CD14-positive monocyte (primary cell): ENCODE results near the gene ANKRD60. TPM values are rescaled to one million over a fixed set of nuclear protein-coding genes. Genes with fewer than 3 reads are reported as not detected.

ENCODE experiments used
- DNase-seq, 3 donors: peaks; one replicate each; pipeline ENCODE4 v3.0.0-alpha.2; 2011 to 2022
- H2AFZ ChIP-seq: 2 replicates; pipeline ENCODE4 v1.6.0; 2012; ENCODE audit warnings: mild to moderate bottlenecking, low read depth, low read length, inconsistent platforms; ENCODE audit not compliant: insufficient read depth, poor library complexity, severe bottlenecking
- H3K27ac ChIP-seq, 2 donors: 1 replicate in 1 of 2; 2 replicates in 1 of 2; pipeline ENCODE4 v1.5.1; 2012 to 2013; ENCODE audit warnings: low read length in 2 of 2, control low read depth in 1 of 2, inconsistent platforms in 1 of 2, low read depth in 1 of 2, mild to moderate bottlenecking in 1 of 2
- H3K27me3 ChIP-seq, 2 donors: one replicate each; pipeline versions ENCODE4 v1.6.0 to v1.6.1; 2011 to 2013; ENCODE audit warnings: low read length in 2 of 2; ENCODE audit not compliant: control insufficient read depth in 2 of 2, insufficient read depth in 2 of 2
- H3K36me3 ChIP-seq, 2 donors: replicated peaks in 1 of 2; 1 replicate in 1 of 2; 2 replicates in 1 of 2; pipeline versions ENCODE4 v1.5.1 to v1.6.1; 2012 to 2013; ENCODE audit warnings: low read length in 2 of 2, control low read depth in 1 of 2, inconsistent platforms in 1 of 2, mild to moderate bottlenecking in 1 of 2; ENCODE audit not compliant: insufficient read depth in 2 of 2, control insufficient read depth in 1 of 2
- H3K4me1 ChIP-seq, 2 donors: 1 replicate in 1 of 2; 2 replicates in 1 of 2; pipeline versions ENCODE4 v1.5.1 to v1.6.1; 2012 to 2013; ENCODE audit warnings: low read length in 2 of 2, control low read depth in 1 of 2, inconsistent platforms in 1 of 2, mild to moderate bottlenecking in 1 of 2, moderate library complexity in 1 of 2; ENCODE audit not compliant: insufficient read depth in 2 of 2, control insufficient read depth in 1 of 2
- H3K4me2 ChIP-seq: replicated peaks from 2 replicates; pipeline ENCODE3; 2012; ENCODE audit warnings: low read length, moderate library complexity, mild to moderate bottlenecking; ENCODE audit not compliant: poor library complexity, severe bottlenecking; ENCODE audit errors: extremely low read depth
- H3K4me3 ChIP-seq, 3 experiments: fragments of 200-600 bp in 1 of 3; sonication (generic) in 1 of 3; replicated peaks in 1 of 3; 1 replicate in 2 of 3; 2 replicates in 1 of 3; pipeline ENCODE4 v1.5.1; 2011 to 2013; ENCODE audit warnings: low read length in 3 of 3, mild to moderate bottlenecking in 3 of 3, control low read depth in 2 of 3, low read depth in 2 of 3, inconsistent platforms in 1 of 3, moderate library complexity in 1 of 3
- H3K79me2 ChIP-seq: 2 replicates; pipeline ENCODE4 v1.6.0; 2012; ENCODE audit warnings: mild to moderate bottlenecking, control low read depth, inconsistent platforms, low read length, moderate library complexity; ENCODE audit not compliant: insufficient read depth
- H3K9ac ChIP-seq: 2 replicates; pipeline ENCODE4 v1.6.0; 2017; ENCODE audit warnings: low read length, mild to moderate bottlenecking; ENCODE audit not compliant: insufficient read depth, poor library complexity, severe bottlenecking
- H3K9me3 ChIP-seq, 2 donors: replicated peaks in 1 of 2; 1 replicate in 1 of 2; 2 replicates in 1 of 2; pipeline versions ENCODE4 v1.5.1 to v1.6.1; 2012 to 2013; ENCODE audit warnings: low read length in 2 of 2, control low read depth in 1 of 2; ENCODE audit not compliant: control insufficient read depth in 1 of 2, insufficient read depth in 1 of 2
- H4K20me1 ChIP-seq: 2 replicates; pipeline ENCODE4 v1.6.0; 2012; ENCODE audit warnings: mild to moderate bottlenecking, low read length, control low read depth, moderate library complexity; ENCODE audit not compliant: insufficient read depth
- H3K27ac Mint-ChIP-seq, 7 donors: one replicate each; pipeline ENCODE4 v1.8.0; 2020; ENCODE audit warnings: mild to moderate bottlenecking in 7 of 7, mixed read lengths in 7 of 7, moderate library complexity in 6 of 7, inconsistent platforms in 2 of 7
- H3K27me3 Mint-ChIP-seq, 3 donors: one replicate each; pipeline ENCODE4 v1.8.0; 2021 to 2022; ENCODE audit warnings: low read depth in 3 of 3, mild to moderate bottlenecking in 3 of 3, mixed read lengths in 3 of 3, moderate library complexity in 3 of 3, inconsistent platforms in 1 of 3
- H3K36me3 Mint-ChIP-seq, 2 donors: one replicate each; pipeline ENCODE4 v1.8.0; 2020; ENCODE audit warnings: mixed read lengths in 2 of 2, inconsistent platforms in 1 of 2, mild to moderate bottlenecking in 1 of 2
- H3K4me1 Mint-ChIP-seq: one replicate; pipeline ENCODE4 v1.8.0; 2020; ENCODE audit warnings: mild to moderate bottlenecking, mixed read lengths
- H3K4me3 Mint-ChIP-seq, 2 donors: one replicate each; pipeline ENCODE4 v1.8.0; 2020; ENCODE audit warnings: mild to moderate bottlenecking in 2 of 2, mixed read lengths in 2 of 2, moderate library complexity in 1 of 2
- H3K9me3 Mint-ChIP-seq, 7 donors: one replicate each; pipeline ENCODE4 v1.8.0; 2020 to 2022; ENCODE audit warnings: mixed read lengths in 7 of 7, mild to moderate bottlenecking in 6 of 7, moderate library complexity in 6 of 7, inconsistent platforms in 2 of 7
- WGBS: methylation state at CpG from one replicate; pipeline ENCODE4 v1.1.5; 2013; ENCODE audit warnings: missing lambda C conversion rate; ENCODE audit not compliant: insufficient coverage; 5-methylcytosine and 5-hydroxymethylcytosine counted together
- intact Hi-C, 2 donors: fragments of 100-400 bp; cut with micrococcal nuclease; formaldehyde crosslinking; loops; one replicate each; pipeline versions ENCODE4 v1.15.0 to v1.15.1; 2023
- polyA plus RNA-seq, 3 donors: library from polyadenylated mRNA; depleted of rRNA in 1 of 3; unstranded in 2 of 3; stranded (reverse) in 1 of 3; fragments of 300-500 nt in 2 of 3; fragments of >200 nt in 1 of 3; fragmentation: Illumina TruSeq in 2 of 3; gene quantifications; 1 replicate in 2 of 3; 2 replicates in 1 of 3; pipeline ENCODE4 v1.2.3, GENCODE V29; 2012 to 2021
- TF ChIP-seq, protein P1 (sequence below): fragments of 200-600 bp; IDR thresholded peaks from one replicate; pipeline ENCODE4 v1.8.0; 2022; ENCODE audit warnings: antibody characterized with exemption, mild to moderate bottlenecking

The ANKRD60 gene
- polyA plus RNA-seq, 3 donors = not detected

DNA sequence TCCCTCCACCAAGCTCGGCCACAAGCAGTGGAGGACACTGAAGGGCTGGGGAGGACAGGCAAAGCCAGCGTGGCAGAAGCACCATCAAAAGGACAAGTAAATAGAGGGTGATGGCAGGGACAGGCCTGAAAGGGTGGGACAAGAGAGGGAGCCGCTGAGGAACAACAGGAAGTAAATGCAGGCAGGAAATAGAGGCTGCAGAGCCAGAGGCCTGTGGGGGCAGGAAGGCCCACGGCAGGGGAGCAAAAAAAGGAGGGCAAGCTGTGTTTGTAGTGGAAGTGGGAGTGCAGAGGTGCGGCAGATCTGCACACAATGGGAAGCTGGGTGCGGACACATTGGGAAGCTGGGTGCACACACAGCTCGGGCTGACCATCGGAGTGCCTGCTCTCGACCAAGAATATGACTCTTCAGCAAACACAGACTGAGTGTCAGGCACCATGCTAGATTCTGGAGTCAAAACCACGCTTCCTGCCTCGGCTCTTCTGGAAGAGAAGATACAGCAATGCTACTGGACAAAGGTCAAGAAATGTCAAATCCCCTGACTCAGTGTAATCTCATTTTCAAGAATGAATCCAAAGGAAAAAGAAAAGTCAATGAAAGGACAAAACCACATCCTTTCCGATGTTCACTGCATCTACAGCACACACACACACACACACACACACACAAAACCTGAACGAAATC is 40.6 kb upstream of the ANKRD60 start:
- H3K9me3 Mint-ChIP-seq = no peaks in the 10 kb centered on the region
- no peaks in the 10 kb centered on the region for H3K79me2 ChIP-seq
- no peak overlapping the region for H3K4me3 Mint-ChIP-seq
- peak overlapping the region in 4 of 7 donors; percentile 28 to 61 (median 46) for H3K27ac Mint-ChIP-seq
- H3K4me1 Mint-ChIP-seq = peaks cover 6% of the 10 kb centered on the region
- no peak for DNase-seq
- 72% methylated on average over 11 of the region's 13 CpGs for WGBS
- peaks cover 0 to 3% (median 0%) of the 10 kb centered on the region in 3 donors for H3K27me3 Mint-ChIP-seq
- no peak overlapping the region for H3K4me3 ChIP-seq
- TF ChIP-seq, protein P1, sequence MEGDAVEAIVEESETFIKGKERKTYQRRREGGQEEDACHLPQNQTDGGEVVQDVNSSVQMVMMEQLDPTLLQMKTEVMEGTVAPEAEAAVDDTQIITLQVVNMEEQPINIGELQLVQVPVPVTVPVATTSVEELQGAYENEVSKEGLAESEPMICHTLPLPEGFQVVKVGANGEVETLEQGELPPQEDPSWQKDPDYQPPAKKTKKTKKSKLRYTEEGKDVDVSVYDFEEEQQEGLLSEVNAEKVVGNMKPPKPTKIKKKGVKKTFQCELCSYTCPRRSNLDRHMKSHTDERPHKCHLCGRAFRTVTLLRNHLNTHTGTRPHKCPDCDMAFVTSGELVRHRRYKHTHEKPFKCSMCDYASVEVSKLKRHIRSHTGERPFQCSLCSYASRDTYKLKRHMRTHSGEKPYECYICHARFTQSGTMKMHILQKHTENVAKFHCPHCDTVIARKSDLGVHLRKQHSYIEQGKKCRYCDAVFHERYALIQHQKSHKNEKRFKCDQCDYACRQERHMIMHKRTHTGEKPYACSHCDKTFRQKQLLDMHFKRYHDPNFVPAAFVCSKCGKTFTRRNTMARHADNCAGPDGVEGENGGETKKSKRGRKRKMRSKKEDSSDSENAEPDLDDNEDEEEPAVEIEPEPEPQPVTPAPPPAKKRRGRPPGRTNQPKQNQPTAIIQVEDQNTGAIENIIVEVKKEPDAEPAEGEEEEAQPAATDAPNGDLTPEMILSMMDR = no peak
- no peak overlapping the region for H3K9ac ChIP-seq
- H3K27ac ChIP-seq = no peak overlapping the region
- H4K20me1 ChIP-seq = peaks cover 30% of the 10 kb centered on the region
- H3K4me2 ChIP-seq = no peak overlapping the region
- peaks cover 53 to 56% of the 10 kb centered on the region in 2 donors for H3K36me3 Mint-ChIP-seq
- H2AFZ ChIP-seq = no peak overlapping the region
- H3K27me3 ChIP-seq = no peaks in the 10 kb centered on the region
- intact Hi-C loops = no loop called here
- H3K9me3 ChIP-seq = no peaks in the 10 kb centered on the region
- H3K36me3 ChIP-seq = peaks cover 74 to 97% of the 10 kb centered on the region in 2 donors
- H3K4me1 ChIP-seq = no peaks in the 10 kb centered on the region

DNA sequence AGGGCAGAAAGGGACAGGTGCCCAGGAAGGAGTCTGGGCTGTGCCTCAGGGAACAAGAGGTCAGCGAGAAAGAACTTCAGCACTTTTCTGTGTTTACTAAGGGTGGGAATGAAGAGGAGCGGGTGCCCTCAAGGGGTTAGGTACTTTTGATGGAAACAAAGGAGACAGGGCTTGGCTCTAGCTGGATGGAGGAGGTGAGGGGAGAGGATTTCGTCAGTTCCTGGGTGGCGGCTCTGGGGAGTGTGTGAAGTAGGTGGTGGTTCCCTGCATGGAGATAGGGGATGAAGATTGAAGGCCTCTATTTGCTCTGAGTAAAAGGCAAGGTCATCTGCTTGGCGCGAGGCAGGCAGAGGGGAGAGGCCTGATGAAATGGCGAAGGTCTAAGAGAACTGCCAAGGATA is 40.0 kb upstream of the ANKRD60 start:
- no peak overlapping the region for H3K4me3 ChIP-seq

More for the DNA sequence above, 40.0 kb upstream of the ANKRD60 start:
- Histone ChIP-seq H3K79me2 (no peaks in the 10 kb centered on the region), H3K4me1 (no peaks in the 10 kb centered on the region), H3K9ac (no peak overlapping the region), H3K27me3 (no peaks in the 10 kb centered on the region), H3K27ac (no peak overlapping the region), H2AFZ (no peak overlapping the region), H3K36me3 (peaks cover 81 to 99% of the 10 kb centered on the region in 2 donors), H3K9me3 (no peaks in the 10 kb centered on the region), H3K4me2 (no peak overlapping the region), H4K20me1 (peaks cover 26% of the 10 kb centered on the region)
- WGBS = 95% methylated on average over 7 of the region's 7 CpGs
- no peaks in the 10 kb centered on the region for H3K9me3 Mint-ChIP-seq
- intact Hi-C loops = no loop called here
- DNase-seq = no peak
- peaks cover 49 to 53% of the 10 kb centered on the region in 2 donors for H3K36me3 Mint-ChIP-seq
- peak overlapping the region in 1 of 7 donors; percentile 85 for H3K27ac Mint-ChIP-seq
- TF ChIP-seq, protein P1 = no peak
- H3K27me3 Mint-ChIP-seq = peaks cover 0 to 3% (median 0%) of the 10 kb centered on the region in 3 donors
- peaks cover 6% of the 10 kb centered on the region for H3K4me1 Mint-ChIP-seq
- H3K4me3 Mint-ChIP-seq = no peak overlapping the region
